GM23338 (cell line): ENCODE results near the gene CEP170B. TPM values are rescaled to one million over a fixed set of nuclear protein-coding genes. Genes with fewer than 3 reads are reported as not detected.

ENCODE experiments used
- ATAC-seq: fragments of 200-7000 bp; cut with Tn5 transposase; 3 replicates; pipeline ENCODE4 v1.9.1; 2020
- DNase-seq: peaks from one replicate; pipeline ENCODE4 v3.0.0-alpha.2; 2015; ENCODE audit warnings: low spot score
- H2AFZ ChIP-seq: fragments of 200-600 bp; sonication (generic); 2 replicates; pipeline ENCODE4 v1.8.0; 2016; ENCODE audit warnings: antibody characterized with exemption, mild to moderate bottlenecking, moderate library complexity
- H3F3A ChIP-seq: fragments of 200-600 bp; sonication (generic); replicated peaks from 2 replicates; pipeline ENCODE4 v1.8.0; 2017; ENCODE audit warnings: antibody characterized with exemption, mixed run types, low read depth
- H3K27ac ChIP-seq: fragments of 200-600 bp; sonication (generic); 2 replicates; pipeline ENCODE4 v1.6.1; 2016; ENCODE audit warnings: low read depth
- H3K27me3 ChIP-seq: fragments of 200-600 bp; sonication (generic); 2 replicates; pipeline ENCODE4 v1.8.0; 2016; ENCODE audit warnings: mild to moderate bottlenecking, mixed run types, moderate library complexity; ENCODE audit not compliant: insufficient read depth
- H3K36me3 ChIP-seq: fragments of 200-600 bp; sonication (generic); 2 replicates; pipeline ENCODE4 v1.8.0; 2016; ENCODE audit warnings: mild to moderate bottlenecking; ENCODE audit not compliant: insufficient read depth
- H3K4me1 ChIP-seq: fragments of 200-600 bp; sonication (generic); 2 replicates; pipeline ENCODE4 v1.8.0; 2016; ENCODE audit warnings: mild to moderate bottlenecking, moderate library complexity; ENCODE audit not compliant: insufficient read depth
- H3K4me2 ChIP-seq: fragments of 200-600 bp; sonication (generic); 2 replicates; pipeline ENCODE4 v1.7.1; 2017; ENCODE audit warnings: mixed run types
- H3K4me3 ChIP-seq: fragments of 200-600 bp; sonication (generic); 2 replicates; pipeline ENCODE4 v1.6.1; 2016; ENCODE audit warnings: mixed run types
- H3K79me2 ChIP-seq: fragments of 200-600 bp; sonication (generic); replicated peaks from 2 replicates; pipeline ENCODE4 v1.8.0; 2017; ENCODE audit warnings: mild to moderate bottlenecking; ENCODE audit not compliant: insufficient read depth
- H3K9me2 ChIP-seq: fragments of 200-600 bp; sonication (generic); 2 replicates; pipeline ENCODE4 v1.8.0; 2017; ENCODE audit not compliant: insufficient read depth
- H4K20me1 ChIP-seq: fragments of 200-600 bp; sonication (generic); replicated peaks from 2 replicates; pipeline ENCODE4 v1.8.0; 2017; ENCODE audit warnings: mild to moderate bottlenecking; ENCODE audit not compliant: insufficient read depth
- H3K27ac Mint-ChIP-seq: 2 replicates; pipeline ENCODE4 v1.8.0; 2020; ENCODE audit warnings: inconsistent platforms, mild to moderate bottlenecking, moderate library complexity, mixed read lengths
- H3K27me3 Mint-ChIP-seq: 3 replicates; pipeline ENCODE4 v1.8.0; 2022; ENCODE audit warnings: low read depth, mild to moderate bottlenecking, moderate library complexity, mixed read lengths, inconsistent platforms; ENCODE audit not compliant: insufficient read depth, poor library complexity
- H3K36me3 Mint-ChIP-seq: 3 replicates; pipeline ENCODE4 v1.8.0; 2021; ENCODE audit warnings: low read depth, mild to moderate bottlenecking, inconsistent platforms, moderate library complexity, mixed read lengths
- H3K4me1 Mint-ChIP-seq: 3 replicates; pipeline ENCODE4 v1.8.0; 2020; ENCODE audit warnings: mild to moderate bottlenecking, inconsistent platforms, mixed read lengths
- H3K4me3 Mint-ChIP-seq: 3 replicates; pipeline ENCODE4 v1.8.0; 2021; ENCODE audit warnings: moderate library complexity, mild to moderate bottlenecking, inconsistent platforms, mixed read lengths
- H3K9me3 Mint-ChIP-seq: 3 replicates; pipeline ENCODE4 v1.8.0; 2020; ENCODE audit warnings: moderate library complexity, mild to moderate bottlenecking, inconsistent platforms, mixed read lengths
- CREB1 ChIP-seq: fragments of 250-450 bp; sonication (Bioruptor Pico); IDR thresholded peaks from 2 replicates; pipeline ENCODE4 v1.5.0; 2020; ENCODE audit warnings: low read depth, mild to moderate bottlenecking, moderate library complexity
- CTCF ChIP-seq, 2 experiments: fragments of 200-600 bp in 1 of 2; sonication (generic) in 1 of 2; conservative IDR thresholded peaks; 2 replicates each; pipeline versions ENCODE4 v1.5.1 to v1.6.1; 2016 to 2017; ENCODE audit warnings: antibody characterized with exemption in 2 of 2, low read depth in 2 of 2, mild to moderate bottlenecking in 2 of 2, moderate library complexity in 1 of 2
- EZH2 ChIP-seq: fragments of 200-600 bp; sonication (generic); IDR thresholded peaks from one replicate; pipeline ENCODE4 v1.8.0; 2017; ENCODE audit warnings: antibody characterized with exemption, mild to moderate bottlenecking, low read depth; ENCODE audit not compliant: unreplicated experiment
- POLR2AphosphoS5 ChIP-seq: IDR thresholded peaks from 2 replicates; pipeline ENCODE4 v1.6.1; 2016; ENCODE audit warnings: antibody characterized with exemption, low read depth
- STAT1 ChIP-seq: IDR thresholded peaks from one replicate; pipeline ENCODE4 v1.6.1; 2016; ENCODE audit warnings: antibody characterized with exemption; ENCODE audit not compliant: unreplicated experiment
- ZNF114 ChIP-seq: fragments of 250-450 bp; sonication (Bioruptor Pico); IDR thresholded peaks from 2 replicates; pipeline ENCODE4 v1.5.0; 2020; ENCODE audit warnings: mild to moderate bottlenecking, moderate library complexity
- ZNF331 ChIP-seq: fragments of 250-450 bp; sonication (Bioruptor Pico); IDR thresholded peaks from 2 replicates; pipeline ENCODE4 v1.5.0; 2020; ENCODE audit warnings: low read depth, mild to moderate bottlenecking, moderate library complexity
- polyA plus RNA-seq: library from polyadenylated mRNA; unstranded; fragments of >200 nt; fragmentation: Nextera tagmentation; extraction: Ambion mirVana; gene quantifications from 2 replicates; pipeline ENCODE4 v1.2.1, GENCODE V29; 2016
- total RNA-seq: library from RNA; depleted of rRNA; stranded (reverse); fragments of >200 nt; shearing (Covaris generic); gene quantifications from 2 replicates; pipeline ENCODE4 v1.2.3, GENCODE V29; 2014

The CEP170B gene
- total and polyA plus RNA-seq, 2 experiments from 2014 or later, result 4.6 to 37.1 TPM

GRCh38 chr14:104820669-104821228 lies 44.3 kb upstream of the CEP170B start:
- Histone ChIP-seq H3K4me2 (no peak overlapping the region), H3K27me3 (peaks cover 28% of the 10 kb centered on the region), H3K4me1 (peaks cover 9% of the 10 kb centered on the region), H3K9me2 (peaks cover 17% of the 10 kb centered on the region), H4K20me1 (no peaks in the 10 kb centered on the region; the same call in 1 of the 2 replicates), H3K79me2 (0 out of 2 replicates have a peak, but pooled peaks cover 4% of the 10 kb centered on the region), H3K4me3 (no peak overlapping the region), H3K27ac (no peak overlapping the region), H2AFZ (peak overlapping the region; percentile 88; the same call in 1 of the 2 replicates), H3F3A (no peaks in the 10 kb centered on the region), H3K36me3 (no peaks in the 10 kb centered on the region; the same call in 1 of the 2 replicates)
- Mint-ChIP-seq H3K36me3 (peaks cover 15% of the 10 kb centered on the region), H3K27ac (no peak overlapping the region), H3K27me3 (peaks cover 37% of the 10 kb centered on the region), H3K4me1 (peaks cover 9% of the 10 kb centered on the region), H3K4me3 (no peak overlapping the region), H3K9me3 (peaks cover 18% of the 10 kb centered on the region)
- ATAC-seq (peak; percentile 80), DNase-seq (peak; percentile 79)
- no peak for TF ChIP-seq EZH2
- peak; percentile 42 to 75; a peak in 3 of 4 replicates for TF ChIP-seq CTCF (conservative IDR thresholded peaks at IDR 0.05; ENCODE audit: low read depth in 2 of 2)

- DNase-seq (no peak), ATAC-seq (no peak)
- Histone ChIP-seq H3K79me2 (0 out of 2 replicates have a peak, but pooled peaks cover 4% of the 10 kb centered on the region), H3K27me3 (peaks cover 29% of the 10 kb centered on the region), H3K36me3 (no peaks in the 10 kb centered on the region; the same call in 1 of the 2 replicates), H3K27ac (no peak overlapping the region), H4K20me1 (no peaks in the 10 kb centered on the region; the same call in 1 of the 2 replicates), H3F3A (no peaks in the 10 kb centered on the region), H3K4me1 (peaks cover 9% of the 10 kb centered on the region), H3K9me2 (peaks cover 17% of the 10 kb centered on the region), H2AFZ (peak overlapping the region; percentile 88; the same call in 1 of the 2 replicates), H3K4me3 (no peak overlapping the region), H3K4me2 (no peak overlapping the region)
- Mint-ChIP-seq H3K27ac (no peak overlapping the region), H3K4me3 (no peak overlapping the region), H3K36me3 (peaks cover 15% of the 10 kb centered on the region), H3K9me3 (peaks cover 19% of the 10 kb centered on the region), H3K27me3 (peaks cover 41% of the 10 kb centered on the region), H3K4me1 (peaks cover 9% of the 10 kb centered on the region)
- TF ChIP-seq ZNF114, result no peak
- TF ChIP-seq POLR2AphosphoS5, result no peak
- no peak for TF ChIP-seq STAT1
These were observed 43.7 kb upstream of the CEP170B start for GRCh38 chr14:104821229-104821945.

- TF ChIP-seq EZH2, result no peak
- TF ChIP-seq ZNF114, result no peak
- no peak for TF ChIP-seq CREB1 (CRISPR knock-in tag)
- no peak for TF ChIP-seq ZNF331 (CRISPR knock-in tag)
- no peaks in the 10 kb centered on the region; the same call in 1 of the 2 replicates for H4K20me1 ChIP-seq
- peaks cover 15% of the 10 kb centered on the region for H3K36me3 Mint-ChIP-seq
- H3K79me2 ChIP-seq, result 0 out of 2 replicates have a peak, but pooled peaks cover under 1% of the 10 kb centered on the region
- H2AFZ ChIP-seq, result no peak overlapping the region
- peaks cover 45% of the 10 kb centered on the region for H3K27me3 Mint-ChIP-seq
- no peak overlapping the region for H3K4me2 ChIP-seq
- no peak for ATAC-seq
- peaks cover 9% of the 10 kb centered on the region for H3K4me1 Mint-ChIP-seq
- H3F3A ChIP-seq, result no peaks in the 10 kb centered on the region
- no peak overlapping the region for H3K27ac ChIP-seq
- no peak overlapping the region for H3K4me3 ChIP-seq
- H3K4me3 Mint-ChIP-seq, result no peak overlapping the region
- H3K9me2 ChIP-seq, result peaks cover 17% of the 10 kb centered on the region
- no peaks in the 10 kb centered on the region; the same call in 1 of the 2 replicates for H3K36me3 ChIP-seq
- H3K27me3 ChIP-seq, result peaks cover 24% of the 10 kb centered on the region
- no peak for DNase-seq
- H3K4me1 ChIP-seq, result peaks cover 5% of the 10 kb centered on the region
- peaks cover 19% of the 10 kb centered on the region for H3K9me3 Mint-ChIP-seq
- no peak overlapping the region for H3K27ac Mint-ChIP-seq
These were observed 43.0 kb upstream of the CEP170B start for GRCh38 chr14:104821971-104822608.
